ENCODE results near the gene CYP46A1. TPM values are rescaled to one million over a fixed set of nuclear protein-coding genes. Genes with fewer than 3 reads are reported as not detected.

Gene CYP46A1
- total RNA-seq, 1 experiment from 2014 or later, result 0.59 TPM

GRCh38 chr14:99742074-99742473 lies 58.0 kb downstream of the CYP46A1 start:
- H4K91ac ChIP-seq (ENCODE audit: insufficient read length, low read depth, low read length), result no peak overlapping the region
- H3K23me2 ChIP-seq (ENCODE audit: insufficient read length, low read depth, low read length, poor library complexity, severe bottlenecking), result no peaks in the 10 kb centered on the region
- H3K79me2 ChIP-seq (ENCODE audit: insufficient read depth, low read length), result no peaks in the 10 kb centered on the region
- H3T11ph ChIP-seq (ENCODE audit: low read length), result no peak overlapping the region
- H3K9me3 ChIP-seq (ENCODE audit: control insufficient read depth, low read depth, low read length), result no peaks in the 10 kb centered on the region
- no peak overlapping the region for H2BK15ac ChIP-seq (ENCODE audit: low read depth, low read length)
- no peak overlapping the region for H3K4me3 Mint-ChIP-seq
- no CpG with 5 or more reads among the region's 3 CpGs for WGBS (ENCODE audit: extremely low coverage, insufficient read length, low lambda C conversion rate)
- DNase-seq, result no peak
- no peak overlapping the region for H3K23ac ChIP-seq (ENCODE audit: insufficient read length, low read depth, low read length)
- H3K36me3 Mint-ChIP-seq (ENCODE audit: insufficient read depth in 1 of 3, low read depth in 3 of 3), result no peaks in the 10 kb centered on the region; a peak in 1 of 7 replicates
- no peak overlapping the region for H2BK20ac ChIP-seq (ENCODE audit: low read depth, low read length, poor library complexity, severe bottlenecking)
- H2BK12ac ChIP-seq (ENCODE audit: insufficient read length, low read depth, low read length), result no peak overlapping the region
- H3K4me1 Mint-ChIP-seq, result peaks cover 22 to 28% of the 10 kb centered on the region in 2 experiments
- H3K27me3 Mint-ChIP-seq (ENCODE audit: low read depth), result peaks cover 9% of the 10 kb centered on the region; the same call in 1 of the 2 replicates
- no peaks in the 10 kb centered on the region; a peak in 1 of 5 replicates for H3K9me3 Mint-ChIP-seq
- no peak overlapping the region for H3K9ac ChIP-seq (ENCODE audit: extremely low read depth, insufficient read length, low read length)
- H3K4me2 ChIP-seq (ENCODE audit: insufficient read depth, insufficient read length, low read length), result no peak overlapping the region
- no peak overlapping the region for H2BK5ac ChIP-seq (ENCODE audit: insufficient read length, low read length)
- no peaks in the 10 kb centered on the region for H3K79me1 ChIP-seq (ENCODE audit: insufficient read depth, low read depth, low read length, poor library complexity, severe bottlenecking)
- TF ChIP-seq, protein P1, sequence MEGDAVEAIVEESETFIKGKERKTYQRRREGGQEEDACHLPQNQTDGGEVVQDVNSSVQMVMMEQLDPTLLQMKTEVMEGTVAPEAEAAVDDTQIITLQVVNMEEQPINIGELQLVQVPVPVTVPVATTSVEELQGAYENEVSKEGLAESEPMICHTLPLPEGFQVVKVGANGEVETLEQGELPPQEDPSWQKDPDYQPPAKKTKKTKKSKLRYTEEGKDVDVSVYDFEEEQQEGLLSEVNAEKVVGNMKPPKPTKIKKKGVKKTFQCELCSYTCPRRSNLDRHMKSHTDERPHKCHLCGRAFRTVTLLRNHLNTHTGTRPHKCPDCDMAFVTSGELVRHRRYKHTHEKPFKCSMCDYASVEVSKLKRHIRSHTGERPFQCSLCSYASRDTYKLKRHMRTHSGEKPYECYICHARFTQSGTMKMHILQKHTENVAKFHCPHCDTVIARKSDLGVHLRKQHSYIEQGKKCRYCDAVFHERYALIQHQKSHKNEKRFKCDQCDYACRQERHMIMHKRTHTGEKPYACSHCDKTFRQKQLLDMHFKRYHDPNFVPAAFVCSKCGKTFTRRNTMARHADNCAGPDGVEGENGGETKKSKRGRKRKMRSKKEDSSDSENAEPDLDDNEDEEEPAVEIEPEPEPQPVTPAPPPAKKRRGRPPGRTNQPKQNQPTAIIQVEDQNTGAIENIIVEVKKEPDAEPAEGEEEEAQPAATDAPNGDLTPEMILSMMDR (conservative IDR thresholded peaks at IDR 0.05), result no peak
- peak overlapping the region in 1 of 3 experiments; percentile 34; a peak in 3 of 7 replicates for H3K27ac Mint-ChIP-seq
- no peak overlapping the region for H2AK5ac ChIP-seq (ENCODE audit: insufficient read length, low read length)
- no peak overlapping the region for H2BK120ac ChIP-seq (ENCODE audit: low read depth, low read length, poor library complexity, severe bottlenecking)
- H2AFZ ChIP-seq (ENCODE audit: low read length), result no peak overlapping the region
- no peaks in the 10 kb centered on the region for H4K20me1 ChIP-seq (ENCODE audit: control insufficient read depth, insufficient read depth, insufficient read length)
- no peak overlapping the region for H3K4ac ChIP-seq (ENCODE audit: low read depth, low read length)
- no peak overlapping the region for H3K56ac ChIP-seq (ENCODE audit: insufficient read length, low read depth, low read length)
- no peak overlapping the region for H3K18ac ChIP-seq (ENCODE audit: insufficient read length, low read depth, low read length)
- no peak overlapping the region for H4K8ac ChIP-seq (replicated peaks; ENCODE audit: insufficient read length, low read depth, low read length)
- H3K27ac ChIP-seq (ENCODE audit: insufficient read length, low read depth, low read length), result no peak overlapping the region
- H3K14ac ChIP-seq (ENCODE audit: insufficient read depth, low read length), result no peak overlapping the region
- H4K5ac ChIP-seq (ENCODE audit: insufficient read length, low read depth, low read length), result no peak overlapping the region
- H3K27me3 ChIP-seq (ENCODE audit: insufficient read depth, low read length), result no peaks in the 10 kb centered on the region
- H3K4me1 ChIP-seq (ENCODE audit: insufficient read depth, low read length), result peaks cover 8% of the 10 kb centered on the region

Measured in H9 (cell line).